ENCODE measurements around the gene FBXO28.

The FBXO28 gene

DNA sequence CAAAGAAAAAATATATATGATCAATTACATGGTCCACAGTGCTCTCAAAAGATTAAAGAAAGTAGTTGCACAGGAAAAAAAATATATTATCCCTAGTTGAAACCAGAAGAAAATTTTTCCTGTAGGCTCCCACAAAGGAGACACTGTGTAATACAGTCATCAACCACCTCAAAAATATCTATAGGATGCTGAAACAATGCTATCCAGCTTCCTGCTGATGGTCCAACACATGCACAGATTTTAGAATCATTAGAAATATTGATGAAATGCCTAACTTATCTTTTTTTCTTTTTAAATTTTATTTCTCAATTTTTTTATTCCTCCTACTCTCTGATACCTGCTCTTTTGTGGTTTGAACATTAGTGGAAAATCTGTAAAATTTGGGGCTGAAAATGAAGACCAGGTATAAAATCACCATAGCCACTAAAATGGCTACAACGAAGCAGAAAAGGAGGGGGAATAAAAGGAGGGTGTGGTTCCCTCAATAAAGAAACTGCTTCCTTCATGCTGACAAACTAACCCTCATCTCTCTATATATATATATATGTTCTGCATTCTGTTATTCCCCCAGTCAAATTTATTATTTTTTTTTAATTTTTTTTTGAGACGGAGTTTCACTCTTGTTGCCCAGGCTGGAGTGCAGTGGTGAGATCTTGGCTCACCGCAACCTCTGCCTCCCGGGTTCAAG is 28.3 kb upstream of the FBXO28 start:
- TF ChIP-seq CTCF (IDR thresholded peaks at IDR 0.05; ENCODE audit: low read depth, low read length) = no peak

DNA sequence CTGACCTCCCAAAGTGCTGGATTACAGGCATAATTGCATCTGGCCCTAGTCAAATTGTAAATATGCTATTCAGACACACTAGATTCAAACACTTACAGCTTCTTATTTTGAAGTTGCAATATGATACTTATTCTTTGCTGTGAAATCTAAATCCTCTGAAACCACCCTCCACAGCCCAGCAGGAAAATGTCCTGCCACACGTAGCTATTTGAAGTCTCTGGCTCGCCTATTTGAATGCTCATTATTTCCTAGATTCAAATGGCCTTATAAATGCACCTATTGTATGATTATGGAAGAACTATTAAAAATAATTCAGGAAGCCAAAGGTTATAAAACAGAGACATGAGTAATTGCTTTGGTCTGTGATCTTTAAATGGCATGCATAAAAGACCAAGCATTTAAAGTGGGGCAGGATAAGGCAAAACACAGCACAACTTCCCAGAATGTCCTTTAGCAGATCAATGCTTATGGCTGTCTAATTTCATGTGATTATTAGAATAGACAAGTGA is 26.6 kb upstream of the FBXO28 start:
- TF ChIP-seq CTCF (IDR thresholded peaks at IDR 0.05; ENCODE audit: low read depth, low read length) = no peak
- no peak for DNase-seq (ENCODE audit: extremely low read depth, low read depth)

More for the DNA sequence above, 28.3 kb upstream of the FBXO28 start:
- DNase-seq (ENCODE audit: extremely low read depth, low read depth) = no peak

- no peak for TF ChIP-seq CTCF (IDR thresholded peaks at IDR 0.05; ENCODE audit: low read depth, low read length)
- no peak for DNase-seq (ENCODE audit: extremely low read depth, low read depth)
Measured at GRCh38 chr1:224089583-224089982, 24.3 kb upstream of the FBXO28 start.

DNA sequence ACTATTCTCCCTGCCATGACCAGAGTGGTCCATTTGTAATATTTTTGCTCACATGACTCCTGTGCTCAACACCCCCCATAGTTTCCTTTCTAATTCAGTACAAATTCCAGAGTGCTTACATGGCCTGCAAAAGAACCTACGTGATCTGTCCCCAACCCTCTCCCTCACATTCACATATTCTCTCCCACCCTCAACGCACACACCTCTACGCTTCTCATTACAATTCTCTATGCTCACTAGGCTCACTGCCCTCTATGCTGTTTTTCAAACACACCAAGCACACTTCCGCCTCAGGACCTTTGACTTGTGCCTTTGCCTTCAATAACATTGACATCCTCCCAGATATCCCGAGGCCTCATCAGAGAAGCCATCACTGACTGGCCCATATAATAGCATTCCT is 23.8 kb upstream of the FBXO28 start:
- no peak for DNase-seq (ENCODE audit: extremely low read depth, low read depth)
- no peak for TF ChIP-seq CTCF (IDR thresholded peaks at IDR 0.05; ENCODE audit: low read depth, low read length)

GRCh38 chr1:224092111-224092510 is 21.8 kb upstream of the FBXO28 start:
- no peak for DNase-seq (ENCODE audit: extremely low read depth, low read depth)

DNA sequence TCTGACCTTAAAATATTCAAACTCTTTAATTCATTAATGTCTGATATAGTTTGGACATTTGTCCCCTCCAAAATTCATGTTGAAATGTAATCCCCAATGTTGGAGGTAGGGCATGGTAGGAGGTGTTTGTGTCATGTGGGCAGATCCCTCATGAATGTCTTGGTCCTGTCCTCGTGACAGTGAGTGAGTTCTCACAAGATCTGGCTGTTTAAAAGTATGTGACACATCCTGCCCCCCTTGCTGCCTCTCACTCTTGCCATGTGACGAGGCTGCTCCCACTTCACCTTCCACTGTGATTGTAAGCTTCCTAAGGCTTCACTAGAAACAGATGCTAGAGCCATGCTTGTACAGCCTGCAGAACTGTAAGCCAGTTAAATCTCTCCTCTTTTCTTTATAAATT is 21.3 kb upstream of the FBXO28 start:
- TF ChIP-seq CTCF (IDR thresholded peaks at IDR 0.05; ENCODE audit: low read depth, low read length) = no peak
- DNase-seq (ENCODE audit: extremely low read depth, low read depth) = no peak

More at GRCh38 chr1:224092111-224092510, 21.8 kb upstream of the FBXO28 start:
- no peak for TF ChIP-seq CTCF (IDR thresholded peaks at IDR 0.05; ENCODE audit: low read depth, low read length)

- no peak for DNase-seq (ENCODE audit: extremely low read depth, low read depth)
- TF ChIP-seq CTCF (IDR thresholded peaks at IDR 0.05; ENCODE audit: low read depth, low read length) = no peak
Measured at GRCh38 chr1:224095339-224095738, 18.6 kb upstream of the FBXO28 start.

Measured in AG09319 (cell line).